IMR-90 (cell line): ENCODE measurements around the gene TSC22D4.

ENCODE experiments used
- BHLHE40 ChIP-seq: fragments of 150-350 bp; IDR thresholded peaks from 2 replicates; pipeline ENCODE4 v1.6.1; 2016; ENCODE audit warnings: mild to moderate bottlenecking, low read depth, low read length
- CTCF ChIP-seq: conservative IDR thresholded peaks from 2 replicates; pipeline ENCODE4 v1.5.1; 2012; ENCODE audit warnings: mild to moderate bottlenecking, low read depth, low read length, improper control_type of control experiment
- POLR2A ChIP-seq: IDR thresholded peaks from 2 replicates; pipeline ENCODE4 v1.6.1; 2012; ENCODE audit warnings: mild to moderate bottlenecking, low read depth, low read length
- RAD21 ChIP-seq: IDR thresholded peaks from 2 replicates; pipeline ENCODE4 v1.6.1; 2012; ENCODE audit warnings: low read length, improper control_type of control experiment
- RFX5 ChIP-seq: IDR thresholded peaks from 2 replicates; pipeline ENCODE4 v1.8.0; 2012; ENCODE audit warnings: low read depth, mild to moderate bottlenecking, low read length, moderate library complexity

DNA sequence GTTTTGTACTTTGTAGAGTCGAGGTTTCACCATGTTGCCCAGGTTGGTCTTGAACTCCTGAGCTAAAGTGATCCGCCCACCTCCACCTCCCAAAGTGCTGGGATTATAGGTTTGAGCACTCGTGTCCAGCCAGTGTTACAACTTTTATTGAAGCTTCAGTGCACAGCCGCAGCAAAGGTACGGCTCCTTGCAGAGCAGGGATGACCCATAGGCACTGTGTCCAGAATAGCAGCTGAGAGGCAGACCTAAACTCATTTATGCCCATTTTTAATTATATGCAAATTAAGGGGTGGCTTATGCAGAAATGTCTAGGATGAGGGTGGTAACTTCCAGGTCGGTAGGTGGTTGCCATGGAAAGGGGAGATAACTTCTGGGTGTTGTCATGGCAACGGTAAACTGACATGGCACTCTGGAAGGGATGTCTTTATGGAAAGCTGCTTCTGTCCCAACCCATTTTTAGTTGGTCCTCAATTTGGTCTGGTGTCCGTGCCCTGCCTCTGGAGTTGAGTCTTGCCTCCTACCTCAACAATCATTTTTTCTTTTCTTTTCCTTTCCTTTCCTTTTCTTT, 27.4 kb upstream of the TSC22D4 start:
- TF ChIP-seq CTCF, result no peak
- TF ChIP-seq RAD21, result no peak
- TF ChIP-seq POLR2A, result no peak
- no peak for TF ChIP-seq RFX5
- no peak for TF ChIP-seq BHLHE40
